GM18868 (cell line): Measurements from ENCODE around the gene MYBPC2.
"Not testable (repeated sequence)": the region's sequence is repeated elsewhere in the genome, so short reads cannot be mapped to it uniquely, and the experiment has no call there.

ENCODE experiments used
- ATAC-seq: cut with Tn5 transposase; IDR thresholded peaks from one replicate; pipeline ENCODE4 v1.9.1; 2021; ENCODE audit warnings: mild to moderate bottlenecking, moderate library complexity; ENCODE audit not compliant: unreplicated experiment

The MYBPC2 gene

GRCh38 chr19:50457300-50457699, 24.6 kb downstream of the MYBPC2 start:
- no peak for ATAC-seq

- no peak for ATAC-seq
Observed at GRCh38 chr19:50458396-50459066, 25.8 kb downstream of the MYBPC2 start.

GRCh38 chr19:50459067-50459456, 26.4 kb downstream of the MYBPC2 start:
- no peak for ATAC-seq

- no peak for ATAC-seq
Observed at GRCh38 chr19:50459638-50460037, 26.9 kb downstream of the MYBPC2 start.

DNA sequence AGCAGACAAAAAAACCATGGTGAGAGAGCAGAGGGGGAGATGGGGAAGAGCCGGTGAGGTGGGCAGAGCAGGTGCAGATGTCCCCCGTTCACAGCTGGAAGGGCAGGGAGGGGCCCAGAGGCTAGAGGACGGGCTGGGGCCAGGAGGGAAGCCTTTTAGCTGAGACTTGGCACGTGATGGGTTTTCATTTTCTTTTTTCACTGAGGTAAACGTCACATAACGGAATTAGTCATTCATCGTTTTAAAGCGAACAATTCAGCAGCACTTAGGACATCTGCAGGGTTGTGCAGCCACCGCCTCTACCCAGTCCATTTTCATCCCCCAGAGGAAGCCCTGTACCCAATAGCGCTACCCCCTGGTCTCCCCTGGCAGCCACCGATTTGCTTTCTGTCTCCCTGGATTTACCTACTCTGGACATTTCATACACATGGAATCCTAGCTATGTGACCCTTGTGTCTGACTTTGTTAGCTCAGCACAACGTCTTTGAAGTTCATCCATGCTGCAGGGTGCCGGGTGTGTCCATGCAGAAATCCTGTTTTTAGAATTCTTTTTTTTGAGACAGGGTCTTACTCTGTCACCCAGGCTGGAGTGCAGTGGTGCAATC, 27.6 kb downstream of the MYBPC2 start:
- ATAC-seq = peak; percentile 48

DNA sequence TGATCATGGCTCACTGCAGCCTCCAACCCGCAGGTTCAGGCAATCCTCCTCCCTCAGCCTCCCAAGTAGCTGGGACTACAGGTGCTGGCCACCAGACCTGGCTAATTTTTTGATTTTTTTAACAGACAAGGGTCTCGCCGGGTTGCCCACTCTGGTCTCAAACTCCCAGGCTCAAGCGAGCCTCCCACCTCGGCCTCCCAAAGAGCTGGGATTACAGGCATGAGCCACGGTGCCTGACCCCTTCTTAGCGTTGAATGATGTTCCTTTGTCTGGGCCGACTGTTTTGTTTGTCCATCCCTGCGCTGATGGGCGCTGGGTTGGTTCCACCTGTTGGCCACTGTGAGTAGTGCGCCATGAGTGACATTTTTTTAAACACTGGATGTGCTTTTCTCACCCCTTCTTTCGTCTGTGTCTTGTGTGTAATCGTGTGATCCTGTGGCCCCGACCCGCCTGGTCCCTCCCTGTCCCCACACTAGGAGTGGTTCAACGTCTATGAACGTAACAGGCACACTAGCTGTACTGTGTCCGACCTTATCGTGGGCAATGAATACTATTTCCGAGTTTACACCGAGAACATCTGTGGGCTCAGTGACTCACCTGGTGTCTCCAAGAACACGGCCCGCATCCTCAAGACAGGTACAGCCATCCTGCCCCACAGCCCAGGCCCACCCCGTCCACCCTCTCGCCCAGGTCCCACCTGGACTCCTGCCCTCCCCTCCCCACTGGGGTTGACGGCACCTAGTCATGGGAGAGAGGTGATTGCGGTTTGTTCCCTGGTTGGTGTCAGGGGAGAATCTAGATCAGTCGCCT, 28.6 kb downstream of the MYBPC2 start:
- no peak for ATAC-seq

DNA sequence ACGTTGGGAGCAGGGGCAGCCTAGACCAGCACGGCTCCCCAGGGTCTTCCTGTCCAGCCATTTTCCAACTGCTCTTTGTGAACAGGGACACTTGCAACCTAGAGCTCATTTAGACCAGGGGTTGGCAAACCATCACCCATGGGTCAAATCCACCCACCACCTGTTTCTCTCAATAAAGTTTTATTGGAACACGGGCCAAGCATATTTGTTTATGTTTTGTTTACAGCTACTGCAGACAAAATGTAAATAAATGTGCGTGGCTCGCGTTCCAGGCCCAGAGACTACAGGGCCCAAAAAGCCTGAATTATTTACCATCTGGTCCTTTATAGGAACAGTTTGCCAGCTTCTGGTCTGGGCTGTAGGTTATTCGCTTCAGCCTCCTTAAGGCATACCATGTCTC, 30.3 kb downstream of the MYBPC2 start:
- no peak for ATAC-seq

- ATAC-seq = no peak
Observed at GRCh38 chr19:50464348-50464747, 31.7 kb downstream of the MYBPC2 start.

GRCh38 chr19:50465000-50465399, 32.3 kb downstream of the MYBPC2 start:
- no peak for ATAC-seq

DNA sequence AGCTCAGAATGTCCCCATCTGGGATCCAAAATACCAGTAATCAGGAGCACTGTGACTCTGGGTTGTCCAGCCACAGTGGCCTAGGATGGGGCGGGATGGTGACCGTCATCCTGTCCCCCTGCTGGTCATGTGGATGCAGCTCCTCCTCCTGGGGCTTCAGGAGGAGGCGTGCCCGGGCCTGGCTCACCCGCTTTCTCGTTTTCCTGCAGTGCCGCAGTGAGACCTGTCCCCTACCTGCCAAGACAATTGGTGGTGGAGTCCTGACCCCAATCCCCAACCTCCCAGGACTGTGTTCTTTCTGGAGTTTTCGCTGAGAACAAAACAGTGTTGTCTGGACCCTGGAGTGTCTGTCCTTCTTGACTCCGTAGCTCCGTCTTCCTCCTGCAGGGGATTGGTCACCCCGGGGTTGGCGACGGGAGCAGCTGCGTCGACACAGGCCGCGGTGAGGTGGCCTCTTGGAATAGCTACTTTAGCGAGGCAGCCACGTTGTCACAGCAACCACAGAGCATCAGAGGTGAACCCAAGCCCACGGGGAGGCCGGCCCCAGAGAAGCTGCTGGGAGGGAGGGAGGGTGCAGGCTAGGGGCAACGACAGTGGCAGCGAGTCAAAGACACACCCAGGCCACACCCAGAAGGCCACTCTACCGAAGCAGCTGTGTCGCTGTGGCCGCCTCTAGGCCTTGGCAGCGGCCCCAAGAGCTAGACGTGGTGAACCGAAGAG, 33.5 kb downstream of the MYBPC2 start:
- no peak for ATAC-seq

DNA sequence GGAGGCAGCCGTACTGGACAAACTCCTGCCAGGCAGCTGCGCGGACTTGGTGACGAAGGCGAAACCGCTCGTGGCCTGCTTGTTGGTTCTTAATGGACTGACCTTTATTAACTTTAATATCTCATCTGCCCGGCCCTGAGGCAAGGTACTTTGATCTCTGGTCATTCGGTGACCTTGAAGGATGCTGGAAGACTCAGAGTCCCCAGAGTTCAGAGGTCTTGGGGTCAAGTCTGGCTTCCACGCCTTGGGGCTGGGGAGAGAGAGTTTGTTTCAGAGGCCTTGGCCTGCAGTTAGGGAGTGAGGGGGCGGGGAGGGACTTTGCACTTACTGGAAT, 34.0 kb downstream of the MYBPC2 start:
- ATAC-seq = no peak

- ATAC-seq = no peak
Observed at GRCh38 chr19:50467566-50467965, 34.9 kb downstream of the MYBPC2 start.

DNA sequence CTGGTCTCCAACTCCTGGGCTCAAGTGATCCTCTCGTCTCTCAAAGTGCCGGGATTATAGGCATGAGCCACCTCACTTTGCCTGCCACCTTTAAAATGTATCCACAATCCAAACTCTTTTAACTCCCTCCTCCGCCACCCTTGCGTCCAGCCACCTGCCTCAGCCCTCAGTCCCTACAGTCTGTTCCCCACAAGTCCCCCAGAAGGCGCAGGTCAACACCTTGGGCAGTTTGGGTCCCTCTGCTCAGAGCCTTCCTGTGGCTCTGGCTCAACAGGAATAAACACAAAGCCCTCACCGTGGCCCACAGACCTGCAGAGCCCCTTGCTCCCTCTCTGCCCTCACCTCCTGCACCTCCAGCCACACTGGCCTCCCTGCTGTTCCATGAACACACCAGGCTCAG, 36.1 kb downstream of the MYBPC2 start:
- ATAC-seq = no peak

- ATAC-seq = not testable (repeated sequence)
Observed at GRCh38 chr19:50473336-50473735, 40.6 kb downstream of the MYBPC2 start.

DNA sequence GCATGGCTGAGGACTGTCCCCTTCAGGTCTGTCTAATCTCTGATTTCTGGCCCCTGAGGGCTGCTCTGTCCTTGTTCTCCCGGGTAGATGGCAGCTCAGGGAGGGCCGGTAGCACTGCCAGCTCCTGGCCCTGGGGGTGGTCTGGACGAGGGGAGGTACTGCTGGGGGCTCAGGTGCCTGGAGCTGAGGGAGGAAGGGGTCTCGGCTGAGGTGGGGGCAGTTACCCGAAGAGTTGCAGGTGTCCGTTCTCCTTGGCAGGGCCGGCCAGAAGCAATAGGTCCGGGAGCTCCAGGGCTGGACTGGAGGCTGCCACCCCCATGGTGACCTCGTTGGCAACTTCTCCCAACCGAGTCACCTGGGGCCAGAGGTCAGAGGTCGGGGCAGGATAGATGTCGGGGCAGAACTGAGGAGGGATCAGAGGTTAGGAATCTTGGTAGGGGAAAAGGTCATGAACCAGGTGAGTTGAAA, 42.4 kb downstream of the MYBPC2 start:
- no peak for ATAC-seq

DNA sequence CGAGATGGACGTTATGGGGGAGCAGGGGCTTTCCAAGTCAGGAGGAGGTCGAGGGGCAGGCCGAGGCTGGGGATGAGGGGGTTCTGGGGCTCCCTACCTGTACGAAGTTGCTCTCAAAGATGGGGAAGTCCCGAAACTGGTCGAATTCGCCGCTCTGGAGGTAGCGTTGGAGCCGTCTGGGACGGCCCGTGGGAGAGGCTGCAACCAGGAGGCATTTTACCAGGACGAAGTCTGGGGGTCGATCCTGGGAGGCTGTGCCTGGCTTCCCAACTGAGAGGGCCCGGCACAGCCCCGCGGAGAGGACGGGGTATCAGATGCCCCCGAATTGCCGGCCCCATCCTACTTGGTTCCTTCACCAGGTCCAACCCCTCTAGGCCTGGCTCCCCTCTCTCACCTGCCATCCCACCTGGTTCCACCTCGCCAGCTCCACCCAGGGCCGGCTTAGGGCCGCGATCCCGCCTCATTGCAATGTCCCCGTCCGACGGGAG, 43.1 kb downstream of the MYBPC2 start:
- no peak for ATAC-seq

GRCh38 chr19:50476224-50476906, 43.7 kb downstream of the MYBPC2 start, which contains the start of the genes EMC10 and GARIN5A:
Gene EMC10, plus strand, starts transcription at chr19:50476507. Its CDS starts 38 bp downstream, at chr19:50476545.
Gene GARIN5A, minus strand, starts transcription at chr19:50476848. Its CDS starts 460 bp downstream, at chr19:50476388.
- ATAC-seq = peak; percentile 78

DNA sequence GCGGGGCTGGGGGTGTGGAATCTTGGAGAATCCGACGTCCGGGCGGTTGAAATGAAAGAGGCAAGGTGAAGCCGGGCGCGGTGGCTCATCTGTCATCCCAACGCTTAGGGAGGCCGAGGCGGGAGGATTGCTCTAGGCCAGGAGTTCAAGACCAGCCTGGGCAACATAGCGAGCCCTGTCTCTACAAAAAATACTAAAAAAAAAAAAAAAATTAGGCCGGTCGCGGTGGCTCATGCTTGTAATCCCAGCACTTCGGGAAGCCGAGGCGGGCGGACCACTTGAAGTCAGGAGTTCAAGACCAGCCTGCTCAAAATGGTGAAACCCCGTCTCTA, 44.2 kb downstream of the MYBPC2 start:
- no peak for ATAC-seq

DNA sequence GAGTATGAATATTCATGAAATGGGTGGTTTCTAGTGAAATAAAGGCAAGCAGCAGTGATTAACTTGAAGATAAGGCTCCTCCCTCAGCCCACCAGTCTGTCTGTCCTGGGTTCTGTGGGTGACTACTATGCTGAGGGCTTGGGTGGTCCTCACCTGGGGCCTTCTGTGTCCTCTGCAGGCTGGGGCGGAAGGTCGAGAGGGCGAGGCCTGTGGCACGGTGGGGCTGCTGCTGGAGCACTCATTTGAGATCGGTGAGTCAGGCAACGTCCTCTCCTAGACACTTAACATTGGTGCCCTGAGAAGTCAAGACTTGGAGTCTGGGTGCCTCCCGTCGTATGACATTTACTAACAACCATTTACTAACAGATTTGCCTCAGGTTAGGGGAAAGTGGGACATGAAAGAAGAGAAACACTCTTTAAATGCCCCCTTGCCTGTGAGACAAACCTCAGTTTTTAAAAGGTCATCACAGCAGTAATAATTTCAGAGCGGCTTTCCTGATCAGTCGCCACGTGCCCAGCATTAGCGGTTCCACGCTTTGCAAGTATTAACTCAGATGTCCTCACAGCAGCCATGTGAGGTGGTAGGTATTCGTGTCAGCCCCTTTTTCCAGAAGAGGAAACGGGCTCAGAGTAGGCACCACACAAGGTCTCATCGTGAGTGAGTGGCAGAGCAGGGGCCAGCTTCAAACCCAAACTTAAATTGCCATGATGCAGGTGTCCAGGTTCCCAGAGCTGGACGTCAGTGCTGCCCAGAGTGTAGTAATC, 45.2 kb downstream of the MYBPC2 start:
- ATAC-seq = no peak
